K562 (cell line): ENCODE data around the gene DNAJB6. TPM values are rescaled to one million over a fixed set of nuclear protein-coding genes. Genes with fewer than 3 reads are reported as not detected.

Experiments
- ASH1L ChIP-seq: fragments of 450-650 bp; IDR thresholded peaks from 2 replicates; pipeline ENCODE4 v1.6.1; 2018; ENCODE audit warnings: borderline replicate concordance, mild to moderate bottlenecking, low read depth; ENCODE audit not compliant: partially characterized antibody
- BRCA1 ChIP-seq, 2 experiments: fragments of 450-650 bp in 1 of 2; sonication (generic) in 1 of 2; formaldehyde crosslinking in 1 of 2; IDR thresholded peaks; 2 replicates each; pipeline versions ENCODE4 v1.5.0 to v1.6.1; 2017 to 2020; ENCODE audit warnings: mild to moderate bottlenecking in 1 of 2, missing genetic modification reagents in 1 of 2
- COPS2 ChIP-seq: fragments of 450-650 bp; conservative IDR thresholded peaks from 2 replicates; pipeline ENCODE4 v1.6.1; 2016; ENCODE audit warnings: mild to moderate bottlenecking, moderate library complexity
- ETV6 ChIP-seq, 3 experiments: fragments of 150-350 bp in 1 of 3; sonication (generic) in 1 of 3; formaldehyde crosslinking in 1 of 3; IDR thresholded peaks; 2 replicates each; pipeline versions ENCODE4 v1.6.1 to v1.8.0; 2014 to 2022; ENCODE audit warnings: borderline replicate concordance in 2 of 3, low read depth in 2 of 3, antibody characterized with exemption in 1 of 3, low read length in 1 of 3, mild to moderate bottlenecking in 1 of 3, missing genetic modification reagents in 1 of 3
- FOXP1 ChIP-seq: sonication (generic); formaldehyde crosslinking; IDR thresholded peaks from 2 replicates; pipeline ENCODE4 v1.8.0; 2022; ENCODE audit warnings: mild to moderate bottlenecking, missing genetic modification reagents
- HDAC3 ChIP-seq: fragments of 450-650 bp; IDR thresholded peaks from 2 replicates; pipeline ENCODE4 v1.6.1; 2018; ENCODE audit warnings: borderline replicate concordance, mild to moderate bottlenecking, moderate library complexity; ENCODE audit not compliant: partially characterized antibody
- HEY1 ChIP-seq: fragments of 250-450 bp; sonication (Bioruptor Pico); IDR thresholded peaks from 2 replicates; pipeline ENCODE4 v1.5.0; 2020; ENCODE audit warnings: mild to moderate bottlenecking, moderate library complexity, borderline replicate concordance
- ILF3 ChIP-seq: fragments of 450-650 bp; IDR thresholded peaks from 2 replicates; pipeline ENCODE4 v1.6.1; 2018; ENCODE audit warnings: antibody characterized with exemption, mild to moderate bottlenecking, moderate library complexity, borderline replicate concordance
- LEF1 ChIP-seq: fragments of 450-650 bp; IDR thresholded peaks from 2 replicates; pipeline ENCODE4 v1.6.1; 2016; ENCODE audit warnings: mild to moderate bottlenecking
- MAZ ChIP-seq, 2 experiments: fragments of 450-650 bp in 1 of 2; sonication (generic) in 1 of 2; formaldehyde crosslinking; IDR thresholded peaks in 1 of 2; conservative IDR thresholded peaks in 1 of 2; 2 replicates each; pipeline versions ENCODE4 v1.4.0 to v1.5.0; 2020; ENCODE audit warnings: mild to moderate bottlenecking in 1 of 2, missing genetic modification reagents in 1 of 2
- MXI1 ChIP-seq: IDR thresholded peaks from 2 replicates; pipeline ENCODE4 v1.6.1; 2011; ENCODE audit warnings: low read depth, mild to moderate bottlenecking, improper control_type of control experiment, low read length
- NR1H2 ChIP-seq: sonication (generic); formaldehyde crosslinking; IDR thresholded peaks from 2 replicates; pipeline ENCODE4 v1.4.0; 2020; ENCODE audit warnings: mild to moderate bottlenecking, missing genetic modification reagents
- POLR2B ChIP-seq: fragments of 450-650 bp; IDR thresholded peaks from 2 replicates; pipeline ENCODE4 v1.6.1; 2018; ENCODE audit warnings: low read depth; ENCODE audit not compliant: partially characterized antibody
- RAD51 ChIP-seq: fragments of 450-650 bp; IDR thresholded peaks from 2 replicates; pipeline ENCODE4 v1.7.1; 2016; ENCODE audit warnings: low read depth, mild to moderate bottlenecking, borderline replicate concordance
- SMAD3 ChIP-seq: fragments of 450-650 bp; formaldehyde crosslinking; conservative IDR thresholded peaks from 2 replicates; pipeline ENCODE4 v1.4.0; 2020; ENCODE audit warnings: mild to moderate bottlenecking
- TGIF2 ChIP-seq: sonication (generic); formaldehyde crosslinking; IDR thresholded peaks from 2 replicates; pipeline ENCODE4 v1.8.1; 2022; ENCODE audit warnings: mild to moderate bottlenecking, missing genetic modification reagents, moderate library complexity
- ZNF134 ChIP-seq: fragments of 250-450 bp; sonication (Bioruptor Pico); conservative IDR thresholded peaks from 2 replicates; pipeline ENCODE4 v1.4.0; 2020
- ZNF408 ChIP-seq: fragments of 250-450 bp; sonication (Bioruptor Pico); IDR thresholded peaks from 2 replicates; pipeline ENCODE4 v1.4.0; 2020; ENCODE audit warnings: low read depth, mild to moderate bottlenecking, moderate library complexity
- ZNF785 ChIP-seq: fragments of 250-450 bp; sonication (Bioruptor Pico); IDR thresholded peaks from 2 replicates; pipeline ENCODE4 v1.4.0; 2020; ENCODE audit warnings: mild to moderate bottlenecking
- polyA plus RNA-seq, 8 experiments: library from polyadenylated mRNA; depleted of rRNA in 4 of 8; stranded (reverse) in 5 of 8; unstranded in 3 of 8; fragments of >200 nt; fragmentation: Nextera tagmentation in 2 of 8; fragmentation: Illumina TruSeq in 1 of 8; extraction: Ambion mirVana in 2 of 8; extraction: Trizol in 1 of 8; gene quantifications; 2 replicates each; pipeline versions ENCODE4 v1.2.1 to v1.2.3, GENCODE V29; 2011 to 2014; ENCODE audit warnings: inconsistent platforms in 1 of 8, missing spikeins in 1 of 8
- total RNA-seq, 7 experiments: library from RNA; depleted of rRNA in 6 of 7; stranded (reverse); fragments of >200 nt in 6 of 7; fragmentation: Illumina TruSeq in 2 of 7; extraction: Trizol in 2 of 7; gene quantifications; 2 replicates each; pipeline versions ENCODE4 v1.2.1 to v1.2.3, GENCODE V29; 2011 to 2021; ENCODE audit warnings: low replicate concordance in 1 of 7
- TF ChIP-seq, protein P1 (sequence below): fragments of 450-650 bp; IDR thresholded peaks from 2 replicates; pipeline ENCODE4 v1.6.1; 2016; ENCODE audit warnings: low read depth

The DNAJB6 gene
- total and polyA plus RNA-seq, 9 of the 15 experiments (the other 6 are each of a cell fraction or from before 2014, with no cell fraction given): 84.5 to 158 (median 135) TPM

DNA sequence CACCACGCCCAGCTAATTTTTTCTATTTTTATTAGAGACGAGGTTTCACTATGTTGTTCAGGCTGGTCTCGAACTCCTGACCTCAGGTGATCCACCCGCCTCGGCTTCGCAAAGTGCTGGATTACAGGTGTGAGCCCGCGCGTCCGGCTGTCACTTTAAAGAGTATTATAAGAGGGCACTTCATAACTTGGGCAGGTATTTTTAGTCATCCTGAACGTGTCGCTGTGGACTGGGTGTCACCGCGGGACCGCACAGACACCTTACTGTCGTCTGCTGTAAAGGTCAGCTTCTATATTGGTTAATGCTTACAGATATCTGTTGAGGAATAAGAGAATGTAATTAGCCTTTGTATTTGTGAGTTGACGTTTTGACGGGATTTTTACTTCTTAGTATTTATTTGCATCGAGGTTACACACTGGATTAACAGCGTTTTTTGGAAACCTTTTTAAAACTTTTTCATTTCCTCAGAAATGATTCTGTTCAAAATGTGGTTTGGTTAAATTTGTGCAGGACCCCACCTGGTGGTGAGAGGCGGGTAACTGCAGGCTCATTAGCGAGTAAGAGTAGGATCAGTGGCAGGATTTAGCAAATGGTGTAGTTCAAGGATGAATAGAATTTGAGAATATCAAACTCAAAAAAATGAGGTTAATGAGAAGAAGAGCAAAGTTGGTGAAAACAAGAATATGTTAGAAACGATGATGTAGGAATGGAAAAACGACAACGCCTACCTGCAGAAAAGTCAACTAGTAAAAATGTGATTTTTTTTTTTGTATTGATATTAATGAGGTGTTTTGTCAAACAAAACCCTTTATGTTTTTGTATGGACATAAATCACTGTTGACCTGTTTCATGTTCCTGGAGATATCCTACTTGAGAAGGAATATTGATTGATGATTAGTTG, 3.2 kb downstream of the DNAJB6 start (continued):
- TF ChIP-seq ILF3: no peak
- no peak for TF ChIP-seq HDAC3
- TF ChIP-seq RAD51: no peak
- no peak for TF ChIP-seq ZNF408 (CRISPR knock-in tag)
- no peak for TF ChIP-seq LEF1
- no peak for TF ChIP-seq FOXP1 (CRISPR knock-in tag)
- no peak; the same call in 1 of the 2 replicates for TF ChIP-seq NR1H2 (CRISPR knock-in tag)
- TF ChIP-seq POLR2B: no peak
- no peak for TF ChIP-seq HEY1 (CRISPR knock-in tag)
- no peak for TF ChIP-seq SMAD3 (CRISPR knock-in tag)
- TF ChIP-seq BRCA1 (IDR thresholded peaks at IDR 0.05): no peak
- TF ChIP-seq BRCA1 (CRISPR knock-in tag; IDR thresholded peaks at IDR 0.05): no peak
- no peak for TF ChIP-seq MAZ (CRISPR knock-in tag; conservative IDR thresholded peaks at IDR 0.05 in 1 of 2, IDR thresholded peaks at IDR 0.05 in 1 of 2)
- TF ChIP-seq ETV6 (IDR thresholded peaks at IDR 0.05; ENCODE audit: borderline replicate concordance in 1 of 2, low read depth in 2 of 2, low read length in 1 of 2): no peak
- TF ChIP-seq ETV6 (CRISPR knock-in tag; IDR thresholded peaks at IDR 0.05; ENCODE audit: borderline replicate concordance): no peak
- no peak for TF ChIP-seq ZNF134 (CRISPR knock-in tag)
- TF ChIP-seq, protein P1, sequence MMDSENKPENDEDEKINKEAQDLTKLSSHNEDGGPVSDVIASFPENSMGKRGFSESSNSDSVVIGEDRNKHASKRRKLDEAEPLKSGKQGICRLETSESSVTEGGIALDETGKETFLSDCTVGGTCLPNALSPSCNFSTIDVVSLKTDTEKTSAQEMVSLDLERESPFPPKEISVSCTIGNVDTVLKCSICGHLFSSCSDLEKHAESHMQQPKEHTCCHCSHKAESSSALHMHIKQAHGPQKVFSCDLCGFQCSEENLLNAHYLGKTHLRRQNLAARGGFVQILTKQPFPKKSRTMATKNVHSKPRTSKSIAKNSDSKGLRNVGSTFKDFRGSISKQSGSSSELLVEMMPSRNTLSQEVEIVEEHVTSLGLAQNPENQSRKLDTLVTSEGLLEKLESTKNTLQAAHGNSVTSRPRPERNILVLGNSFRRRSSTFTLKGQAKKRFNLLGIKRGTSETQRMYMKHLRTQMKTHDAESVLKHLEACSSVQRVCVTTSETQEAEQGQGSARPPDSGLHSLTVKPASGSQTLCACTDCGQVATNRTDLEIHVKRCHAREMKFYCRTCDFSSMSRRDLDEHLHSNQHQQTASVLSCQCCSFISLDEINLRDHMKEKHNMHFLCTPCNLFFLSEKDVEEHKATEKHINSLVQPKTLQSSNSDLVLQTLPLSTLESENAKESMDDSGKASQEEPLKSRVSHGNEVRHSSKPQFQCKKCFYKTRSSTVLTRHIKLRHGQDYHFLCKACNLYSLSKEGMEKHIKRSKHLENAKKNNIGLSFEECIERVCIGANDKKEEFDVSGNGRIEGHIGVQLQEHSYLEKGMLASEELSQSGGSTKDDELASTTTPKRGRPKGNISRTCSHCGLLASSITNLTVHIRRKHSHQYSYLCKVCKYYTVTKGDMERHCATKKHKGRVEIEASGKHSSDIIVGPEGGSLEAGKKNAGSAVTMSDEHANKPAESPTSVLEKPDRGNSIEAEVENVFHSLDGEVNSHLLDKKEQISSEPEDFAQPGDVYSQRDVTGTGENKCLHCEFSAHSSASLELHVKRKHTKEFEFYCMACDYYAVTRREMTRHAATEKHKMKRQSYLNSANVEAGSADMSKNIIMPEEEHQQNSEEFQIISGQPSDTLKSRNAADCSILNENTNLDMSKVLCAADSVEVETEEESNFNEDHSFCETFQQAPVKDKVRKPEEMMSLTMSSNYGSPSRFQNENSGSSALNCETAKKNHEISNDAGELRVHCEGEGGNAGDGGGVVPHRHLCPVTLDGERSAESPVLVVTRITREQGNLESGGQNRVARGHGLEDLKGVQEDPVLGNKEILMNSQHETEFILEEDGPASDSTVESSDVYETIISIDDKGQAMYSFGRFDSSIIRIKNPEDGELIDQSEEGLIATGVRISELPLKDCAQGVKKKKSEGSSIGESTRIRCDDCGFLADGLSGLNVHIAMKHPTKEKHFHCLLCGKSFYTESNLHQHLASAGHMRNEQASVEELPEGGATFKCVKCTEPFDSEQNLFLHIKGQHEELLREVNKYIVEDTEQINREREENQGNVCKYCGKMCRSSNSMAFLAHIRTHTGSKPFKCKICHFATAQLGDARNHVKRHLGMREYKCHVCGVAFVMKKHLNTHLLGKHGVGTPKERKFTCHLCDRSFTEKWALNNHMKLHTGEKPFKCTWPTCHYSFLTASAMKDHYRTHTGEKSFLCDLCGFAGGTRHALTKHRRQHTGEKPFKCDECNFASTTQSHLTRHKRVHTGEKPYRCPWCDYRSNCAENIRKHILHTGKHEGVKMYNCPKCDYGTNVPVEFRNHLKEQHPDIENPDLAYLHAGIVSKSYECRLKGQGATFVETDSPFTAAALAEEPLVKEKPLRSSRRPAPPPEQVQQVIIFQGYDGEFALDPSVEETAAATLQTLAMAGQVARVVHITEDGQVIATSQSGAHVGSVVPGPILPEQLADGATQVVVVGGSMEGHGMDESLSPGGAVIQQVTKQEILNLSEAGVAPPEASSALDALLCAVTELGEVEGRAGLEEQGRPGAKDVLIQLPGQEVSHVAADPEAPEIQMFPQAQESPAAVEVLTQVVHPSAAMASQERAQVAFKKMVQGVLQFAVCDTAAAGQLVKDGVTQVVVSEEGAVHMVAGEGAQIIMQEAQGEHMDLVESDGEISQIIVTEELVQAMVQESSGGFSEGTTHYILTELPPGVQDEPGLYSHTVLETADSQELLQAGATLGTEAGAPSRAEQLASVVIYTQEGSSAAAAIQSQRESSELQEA: no peak
- TF ChIP-seq TGIF2: no peak
- TF ChIP-seq COPS2: no peak
- TF ChIP-seq MXI1: no peak
- TF ChIP-seq ZNF785: no peak
- peak; percentile 36 for TF ChIP-seq ASH1L
